HT1080 (cell line): ENCODE results near the gene ABCB6. TPM values are rescaled to one million over a fixed set of nuclear protein-coding genes. Genes with fewer than 3 reads are reported as not detected.

Experiments used
- DNase-seq: peaks from one replicate; pipeline ENCODE4 v3.0.0-alpha.2; 2015; ENCODE audit warnings: low read depth
- total RNA-seq: library from RNA; depleted of rRNA; stranded (reverse); fragments of >200 nt; shearing (Covaris generic); gene quantifications from 2 replicates; pipeline ENCODE4 v1.2.3, GENCODE V29; 2014; rRNA removed

ABCB6 gene
- total RNA-seq, 1 experiment from 2014 or later: 21.4 TPM

GRCh38 chr2:219171231-219171651 lies 47.5 kb downstream of the ABCB6 start:
- peak; percentile 58 for DNase-seq

- DNase-seq: no peak
These were observed 48.7 kb downstream of the ABCB6 start, which contains the start of gene SLC23A3 for GRCh38 chr2:219169930-219170654. SLC23A3 (minus strand) TSS chr2:219170029; CDS start chr2:219169984, 45 bp downstream.

GRCh38 chr2:219168932-219169331 lies 49.8 kb downstream of the ABCB6 start:
- no peak for DNase-seq

GRCh38 chr2:219168526-219168925 lies 50.2 kb downstream of the ABCB6 start:
- DNase-seq: no peak

GRCh38 chr2:219167997-219168396 lies 50.8 kb downstream of the ABCB6 start:
- DNase-seq: no peak

GRCh38 chr2:219165058-219165911 lies 53.5 kb downstream of the ABCB6 start:
- no peak for DNase-seq

GRCh38 chr2:219163156-219163555 lies 55.6 kb downstream of the ABCB6 start:
- no peak for DNase-seq

GRCh38 chr2:219161097-219161496 lies 57.7 kb downstream of the ABCB6 start:
- no peak for DNase-seq

GRCh38 chr2:219160186-219161017 lies 58.4 kb downstream of the ABCB6 start, which contains the start of gene NHEJ1:
NHEJ1 (minus strand) TSS chr2:219160815; CDS start chr2:219158362, 2,453 bp downstream.
- peak; percentile 91 for DNase-seq

Other genes with a start within 250 kb of the ABCB6 start
- not detected in 2 replicates for gene FEV, start 233.8 kb downstream of the ABCB6 start, total RNA-seq
- not detected in 2 replicates for gene CRYBA2, start 225.5 kb downstream of the ABCB6 start, total RNA-seq
- gene CFAP65, start 177.4 kb downstream of the ABCB6 start, total RNA-seq: not detected in 2 replicates
- gene IHH, start 158.0 kb downstream of the ABCB6 start, total RNA-seq: not detected in 2 replicates
- gene NHEJ1, start 58.1 kb downstream of the ABCB6 start, total RNA-seq: 17.4 and 22.6 TPM in 2 replicates
- 0.47 and 0.76 TPM in 2 replicates for gene SLC23A3, start 48.9 kb downstream of the ABCB6 start, total RNA-seq
- 20.8 and 23.3 TPM in 2 replicates for gene CNPPD1, start 42.0 kb downstream of the ABCB6 start, total RNA-seq
- gene RETREG2, start 40.7 kb downstream of the ABCB6 start, total RNA-seq: 59.6 and 69.9 TPM in 2 replicates
- gene ZFAND2B, start 12.2 kb downstream of the ABCB6 start, total RNA-seq: 43.2 and 43.8 TPM in 2 replicates
- gene ATG9A, start 10.7 kb upstream of the ABCB6 start, total RNA-seq: 37.1 and 47.1 TPM in 2 replicates
- gene ANKZF1, start 10.8 kb upstream of the ABCB6 start, total RNA-seq: 24.8 and 27.0 TPM in 2 replicates
- gene GLB1L, start 26.5 kb upstream of the ABCB6 start, total RNA-seq: 7.3 and 8.4 TPM in 2 replicates
- 19.6 and 20.4 TPM in 2 replicates for gene STK16, start 26.5 kb upstream of the ABCB6 start, total RNA-seq
- 0.14 TPM in 1 of 2 replicates, not detected in the other for gene TUBA4B, start 34.3 kb upstream of the ABCB6 start, total RNA-seq
- gene TUBA4A, start 35.0 kb upstream of the ABCB6 start, total RNA-seq: 140 and 154 TPM in 2 replicates
- gene DNAJB2, start 60.4 kb upstream of the ABCB6 start, total RNA-seq: 11.5 and 13.8 TPM in 2 replicates
- gene PTPRN, start 90.4 kb upstream of the ABCB6 start, total RNA-seq: 10.2 and 11.2 TPM in 2 replicates
- gene RESP18, start 113.8 kb upstream of the ABCB6 start, total RNA-seq: not detected in 2 replicates
- gene DNPEP, start 169.0 kb upstream of the ABCB6 start, total RNA-seq: 77.0 and 94.9 TPM in 2 replicates
- gene DES, start 199.4 kb upstream of the ABCB6 start, total RNA-seq: not detected in 2 replicates
- gene SPEG, start 215.9 kb upstream of the ABCB6 start, total RNA-seq: 20.6 and 23.0 TPM in 2 replicates